Measurements from ENCODE around the gene SPAG6. TPM values are rescaled to one million over a fixed set of nuclear protein-coding genes. Genes with fewer than 3 reads are reported as not detected.

The SPAG6 gene
- total and polyA plus RNA-seq, 9 of the 15 experiments (the other 6 are each of a cell fraction or from before 2014, with no cell fraction given), result 3.5 to 23.1 (median 11.8) TPM

DNA sequence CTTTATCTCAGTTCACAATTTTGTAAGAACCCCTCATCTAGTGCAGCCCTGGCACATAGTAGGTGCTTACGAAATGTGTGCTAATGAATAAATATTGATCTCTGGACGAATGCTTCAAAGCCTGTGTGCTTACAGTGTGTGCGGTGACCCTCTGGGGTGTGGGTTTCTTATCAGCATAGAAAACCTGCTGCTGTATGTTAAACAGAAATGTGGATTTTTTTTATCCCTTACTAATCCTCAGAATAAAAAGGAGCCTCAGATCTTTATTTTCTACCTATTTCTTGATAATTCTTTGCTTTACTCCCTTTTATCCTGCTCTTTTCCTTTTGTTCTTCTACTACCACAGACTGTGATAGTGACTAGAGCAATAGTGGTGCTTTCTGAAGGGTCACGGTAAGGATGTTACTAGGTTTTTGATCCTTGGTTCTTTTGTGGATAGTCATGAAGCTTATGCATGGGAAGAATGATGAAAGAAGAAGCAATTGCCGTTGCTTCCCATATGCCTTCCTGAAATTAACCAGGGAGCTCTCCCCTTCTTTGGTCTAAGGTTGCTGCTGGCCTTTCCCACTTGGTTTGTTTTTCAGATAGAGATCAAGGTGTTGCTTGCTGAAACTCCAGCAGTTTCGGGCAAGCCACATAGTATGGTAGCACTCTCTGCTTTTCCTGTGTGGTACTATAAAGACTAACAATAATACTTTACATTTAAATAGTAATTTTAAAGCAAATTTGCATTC is 44.7 kb downstream of the SPAG6 start:
- peak overlapping the region; percentile 60 for H3K4me2 ChIP-seq (ENCODE audit: insufficient read depth, low read length)
- ATAC-seq, result peak; percentile 67
- H4K20me1 ChIP-seq (replicated peaks; ENCODE audit: control insufficient read depth, insufficient read depth, low read length), result no peaks in the 10 kb centered on the region
- H3K4me3 ChIP-seq, result no peak overlapping the region
- H3K27me3 ChIP-seq (ENCODE audit: control insufficient read depth in 2 of 2, insufficient read depth in 2 of 2, low read length in 2 of 2), result no peaks in the 10 kb centered on the region
- peak overlapping the region in 1 of 2 experiments; percentile 8; a peak in 2 of 4 replicates for H3K9ac ChIP-seq (ENCODE audit: insufficient read depth in 1 of 2, low read depth in 2 of 2, low read length in 2 of 2)
- peak overlapping the region; percentile 75 for H2AFZ ChIP-seq (ENCODE audit: low read depth, low read length)
- intact Hi-C loops (cut with micrococcal nuclease) (loop anchor here (2.0 kb wide), 3 partner anchors 21 to 73 kb away; partner anchors contain the start of gene COMMD3), in situ Hi-C loops (cut with MboI) (no loop called here)
- DNase-seq (ENCODE audit: extremely low read depth in 1 of 4, low spot score in 3 of 4), result peak; percentile 58 to 72 (median 63)
- peaks cover 35% of the 10 kb centered on the region for H3K79me2 ChIP-seq (ENCODE audit: control insufficient read depth, insufficient read depth, low read length)
- H3K27ac ChIP-seq (ENCODE audit: extremely low read depth, low read depth, low read length), result peak overlapping the region; percentile 63
- no peaks in the 10 kb centered on the region for H3K9me3 ChIP-seq (replicated peaks; ENCODE audit: control insufficient read depth, insufficient read depth, low read depth, low read length)
- POLR2A ChIA-PET, result interaction anchor here (0.7 to 1.8 kb wide), 6 partner anchors 10 to 463 kb away, joined by 3 to 6 read pairs (median 4); no protein-coding TSS in a partner anchor
- CTCF ChIA-PET (ENCODE audit: low intra/inter-chr PET ratio), result no interaction called here
- BruUV-seq (replicated peaks), result no TSS peak
- WGBS (ENCODE audit: insufficient coverage, low coverage, missing lambda C conversion rate), result 3% methylated on average over 6 of the region's 6 CpGs
- H3K4me1 ChIP-seq (replicated peaks in 1 of 2; ENCODE audit: control insufficient read depth in 2 of 2, insufficient read depth in 2 of 2, low read length in 2 of 2), result peaks cover 0 to 18% of the 10 kb centered on the region in 2 experiments; a peak in 2 of 5 replicates
- H3K36me3 ChIP-seq (ENCODE audit: control insufficient read depth, insufficient read depth, low read length), result no peaks in the 10 kb centered on the region; the same call in 2 of the 3 replicates
- FAIRE-seq, result peak; percentile 75
- H3K9me1 ChIP-seq (ENCODE audit: control insufficient read depth, insufficient read depth, low read length), result no peaks in the 10 kb centered on the region
- TF ChIP-seq ZNF23 (CRISPR knock-in tag; IDR thresholded peaks at IDR 0.05), result no peak
- TF ChIP-seq ZNF384 (IDR thresholded peaks at IDR 0.05; ENCODE audit: low read depth, low read length), result peak; percentile 83
- 0 out of 4 replicates have a peak, but pooled peaks of 1 of the 2 experiments have one; percentile 12 for TF ChIP-seq MNT (conservative IDR thresholded peaks at IDR 0.05)
- 0 out of 2 replicates have a peak, but pooled peaks have one; percentile 10 for TF ChIP-seq SIN3B (IDR thresholded peaks at IDR 0.05; ENCODE audit: low read depth)
- TF ChIP-seq SMARCA4 (IDR thresholded peaks at IDR 0.05), result peak; percentile 88
- TF ChIP-seq CHD4 (IDR thresholded peaks at IDR 0.05; ENCODE audit: insufficient read depth, insufficient replicate concordance, low read depth, low read length, poor library complexity, severe bottlenecking), result peak; percentile 36
- peak; percentile 38; the same call in 1 of the 2 replicates for TF ChIP-seq ESRRA (IDR thresholded peaks at IDR 0.05; ENCODE audit: borderline replicate concordance, low read depth)
- TF ChIP-seq ZNF324 (CRISPR knock-in tag; IDR thresholded peaks at IDR 0.05), result no peak
- TF ChIP-seq LEF1 (IDR thresholded peaks at IDR 0.05), result peak; percentile 94
- no peak for TF ChIP-seq ZNF830 (CRISPR knock-in tag; IDR thresholded peaks at IDR 0.05)
- peak; percentile 86 for TF ChIP-seq TAL1 (IDR thresholded peaks at IDR 0.05)
- TF ChIP-seq CTCF (IDR thresholded peaks at IDR 0.05 in 2 of 3, conservative IDR thresholded peaks at IDR 0.05 in 1 of 3; ENCODE audit: insufficient read depth in 2 of 3, low read depth in 1 of 3, low read length in 3 of 3), result no peak
- TF ChIP-seq TOE1 (IDR thresholded peaks at IDR 0.05; ENCODE audit: borderline replicate concordance), result peak; percentile 27; the same call in 1 of the 2 replicates
- TF ChIP-seq TOE1 (CRISPR knock-in tag; IDR thresholded peaks at IDR 0.05; ENCODE audit: borderline replicate concordance, low read depth), result no peak
- no peak for TF ChIP-seq ESRRB (CRISPR knock-in tag; IDR thresholded peaks at IDR 0.05; ENCODE audit: borderline replicate concordance)
- 0 out of 2 replicates have a peak, but pooled peaks have one; percentile 39 for TF ChIP-seq RBFOX2 (IDR thresholded peaks at IDR 0.05; ENCODE audit: low read depth, low read length)
- TF ChIP-seq SMARCE1 (IDR thresholded peaks at IDR 0.05), result peak; percentile 88
- TF ChIP-seq TCF3 (CRISPR knock-in tag; IDR thresholded peaks at IDR 0.05), result peak; percentile 85
